Activated CD4-positive, alpha-beta memory T cell treated with anti-CD3 and anti-CD28 coated beads for 36 hours (primary cell): Measurements from ENCODE around the gene SLC17A9. TPM values are rescaled to one million over a fixed set of nuclear protein-coding genes. Genes with fewer than 3 reads are reported as not detected.

Source experiments
- CTCF ChIA-PET: fragments of 350-600 bp; sonication (Branson Sonifier 250); formaldehyde crosslinking; loops from one replicate; lab custom pipeline; 2021; ENCODE audit warnings: antibody characterized with exemption, inconsistent platforms; lab: Charles Lee
- POLR2A ChIA-PET: fragments of 350-600 bp; sonication (Branson Sonifier 250); formaldehyde crosslinking; loops from one replicate; lab custom pipeline; 2021; ENCODE audit warnings: antibody characterized with exemption; lab: Charles Lee
- DNase-seq: peaks from one replicate; pipeline ENCODE4 v3.0.0-alpha.2; 2020
- H3K27ac Mint-ChIP-seq: one replicate; pipeline ENCODE4 v1.8.0; 2021; ENCODE audit warnings: mixed read lengths
- H3K27me3 Mint-ChIP-seq: one replicate; pipeline ENCODE4 v1.8.0; 2021; ENCODE audit warnings: mixed read lengths
- H3K36me3 Mint-ChIP-seq: one replicate; pipeline ENCODE4 v1.8.0; 2021; ENCODE audit warnings: mixed read lengths
- H3K4me1 Mint-ChIP-seq: one replicate; pipeline ENCODE4 v1.8.0; 2021; ENCODE audit warnings: low read depth, mixed read lengths
- H3K4me3 Mint-ChIP-seq: one replicate; pipeline ENCODE4 v1.8.0; 2021; ENCODE audit warnings: mild to moderate bottlenecking, mixed read lengths
- H3K9me3 Mint-ChIP-seq: one replicate; pipeline ENCODE4 v1.8.0; 2021; ENCODE audit warnings: mixed read lengths
- intact Hi-C: fragments of 100-400 bp; cut with micrococcal nuclease; formaldehyde crosslinking; loops from one replicate; pipeline ENCODE4 v1.15.1; 2023
- total RNA-seq, 2 experiments: library from RNA; stranded (reverse); gene quantifications; one replicate each; pipeline ENCODE4 v1.2.3, GENCODE V29; 2021

Gene SLC17A9
- total RNA-seq, 2 experiments from 2014 or later = 9.5 to 9.7 TPM

DNA sequence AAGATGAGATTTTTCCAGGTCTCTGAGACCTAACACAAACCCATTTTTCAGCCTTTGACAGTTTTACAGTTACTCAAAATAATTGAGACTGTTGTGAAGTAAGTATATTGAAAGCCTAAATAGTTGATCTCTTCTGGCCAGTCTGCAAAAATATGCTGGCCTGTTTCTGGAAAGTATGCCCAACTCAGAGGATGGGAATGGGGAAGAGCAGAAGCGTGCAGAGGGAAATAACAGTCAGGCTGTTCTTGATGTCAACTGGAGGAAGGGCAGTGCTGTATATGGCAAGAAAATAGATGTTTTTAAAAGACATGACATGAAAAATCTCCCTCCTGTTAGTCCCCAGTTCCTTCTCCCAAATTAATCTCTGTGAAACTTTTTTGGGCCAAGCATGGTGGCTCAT lies 10.7 kb upstream of the SLC17A9 start:
- POLR2A ChIA-PET = no interaction called here
- H3K4me1 Mint-ChIP-seq = peaks cover 26% of the 10 kb centered on the region
- H3K27ac Mint-ChIP-seq = peak overlapping the region; percentile 38
- no peaks in the 10 kb centered on the region for H3K9me3 Mint-ChIP-seq
- peaks cover 38% of the 10 kb centered on the region for H3K36me3 Mint-ChIP-seq
- no peak for DNase-seq
- H3K4me3 Mint-ChIP-seq = no peak overlapping the region
- intact Hi-C loops = no loop called here
- H3K27me3 Mint-ChIP-seq = no peaks in the 10 kb centered on the region
- CTCF ChIA-PET = interaction anchor here (0.6 kb wide), 1 partner anchor 133 kb away, joined by 3 read pairs; no protein-coding TSS in a partner anchor

DNA sequence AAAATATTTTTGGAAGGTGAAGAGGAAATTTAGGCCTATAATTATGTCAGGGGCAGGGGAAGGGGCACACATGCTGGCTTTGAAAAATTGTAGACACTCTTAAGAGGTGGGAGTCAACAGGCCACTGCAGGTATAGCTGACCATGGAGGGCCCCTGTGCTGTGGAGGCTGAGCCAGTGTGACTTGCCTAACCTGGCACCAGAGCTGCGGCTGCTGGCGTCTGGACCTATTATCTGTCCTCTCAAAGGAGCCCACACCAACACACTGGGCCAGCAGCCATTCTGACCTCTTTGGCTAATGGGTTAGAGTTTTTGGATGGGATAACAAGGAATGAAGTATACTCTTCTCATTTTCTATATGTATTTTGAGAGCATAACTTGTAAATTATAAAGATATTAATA lies 10.1 kb upstream of the SLC17A9 start:
- POLR2A ChIA-PET = no interaction called here
- Mint-ChIP-seq H3K9me3 (no peaks in the 10 kb centered on the region), H3K4me1 (peaks cover 24% of the 10 kb centered on the region), H3K27me3 (no peaks in the 10 kb centered on the region), H3K36me3 (peaks cover 37% of the 10 kb centered on the region), H3K27ac (no peak overlapping the region), H3K4me3 (no peak overlapping the region)
- CTCF ChIA-PET = no interaction called here
- intact Hi-C loops = no loop called here
- no peak for DNase-seq

DNA sequence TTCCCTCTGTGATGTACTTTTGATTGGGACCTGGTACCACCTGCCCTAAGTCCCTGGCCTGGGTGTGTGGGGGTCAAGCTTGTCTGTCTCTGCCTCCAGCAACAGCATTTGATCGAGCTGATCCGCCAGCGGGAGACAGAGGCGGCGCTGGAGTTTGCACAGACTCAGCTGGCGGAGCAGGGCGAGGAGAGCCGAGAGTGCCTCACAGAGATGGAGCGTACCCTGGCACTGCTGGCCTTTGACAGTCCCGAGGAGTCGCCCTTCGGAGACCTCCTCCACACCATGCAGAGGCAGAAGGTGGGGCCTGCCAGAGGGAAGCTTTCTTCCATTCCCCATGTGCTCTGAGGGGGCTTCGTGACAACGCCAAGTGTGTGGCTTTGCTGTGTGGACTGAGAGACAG lies 9.1 kb upstream of the SLC17A9 start:
- no peak for DNase-seq
- CTCF ChIA-PET = no interaction called here
- intact Hi-C loops = no loop called here
- H3K36me3 Mint-ChIP-seq = peaks cover 44% of the 10 kb centered on the region
- no peaks in the 10 kb centered on the region for H3K9me3 Mint-ChIP-seq
- H3K27ac Mint-ChIP-seq = no peak overlapping the region
- H3K4me1 Mint-ChIP-seq = peaks cover 24% of the 10 kb centered on the region
- POLR2A ChIA-PET = no interaction called here
- H3K27me3 Mint-ChIP-seq = no peaks in the 10 kb centered on the region
- H3K4me3 Mint-ChIP-seq = no peak overlapping the region

GRCh38 chr20:62944184-62944583 lies 8.3 kb upstream of the SLC17A9 start:
- Mint-ChIP-seq H3K4me1 (peaks cover 21% of the 10 kb centered on the region), H3K4me3 (no peak overlapping the region), H3K9me3 (peaks cover 4% of the 10 kb centered on the region), H3K27ac (no peak overlapping the region), H3K27me3 (no peaks in the 10 kb centered on the region), H3K36me3 (peaks cover 49% of the 10 kb centered on the region)
- POLR2A ChIA-PET = no interaction called here
- CTCF ChIA-PET = interaction anchor here (0.6 kb wide), 1 partner anchor 24 kb away, joined by 4 read pairs; no protein-coding TSS in a partner anchor
- intact Hi-C loops = no loop called here
- DNase-seq = no peak

DNA sequence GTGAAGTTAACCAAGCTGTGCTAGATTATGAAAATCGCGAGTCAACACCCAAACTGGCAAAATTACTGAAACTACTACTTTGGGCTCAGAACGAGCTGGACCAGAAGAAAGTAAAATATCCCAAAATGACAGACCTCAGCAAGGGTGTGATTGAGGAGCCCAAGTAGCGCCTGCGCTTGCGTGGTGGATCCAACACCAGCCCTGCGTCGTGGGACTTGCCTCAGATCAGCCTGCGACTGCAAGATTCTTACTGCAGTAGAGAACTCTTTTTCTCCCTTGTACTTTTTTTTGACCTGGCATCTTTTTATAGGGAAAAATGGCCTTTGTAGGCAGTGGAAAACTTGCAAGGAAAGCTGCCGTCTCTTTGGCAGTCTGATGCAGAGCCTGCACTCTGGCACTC lies 7.8 kb upstream of the SLC17A9 start:
- intact Hi-C loops = no loop called here
- CTCF ChIA-PET = interaction anchor here (0.6 kb wide), 1 partner anchor 25 kb away, joined by 4 read pairs; no protein-coding TSS in a partner anchor
- Mint-ChIP-seq H3K9me3 (peaks cover 6% of the 10 kb centered on the region), H3K27me3 (no peaks in the 10 kb centered on the region), H3K27ac (no peak overlapping the region), H3K4me1 (peaks cover 15% of the 10 kb centered on the region), H3K36me3 (peaks cover 50% of the 10 kb centered on the region), H3K4me3 (no peak overlapping the region)
- POLR2A ChIA-PET = no interaction called here
- DNase-seq = no peak

DNA sequence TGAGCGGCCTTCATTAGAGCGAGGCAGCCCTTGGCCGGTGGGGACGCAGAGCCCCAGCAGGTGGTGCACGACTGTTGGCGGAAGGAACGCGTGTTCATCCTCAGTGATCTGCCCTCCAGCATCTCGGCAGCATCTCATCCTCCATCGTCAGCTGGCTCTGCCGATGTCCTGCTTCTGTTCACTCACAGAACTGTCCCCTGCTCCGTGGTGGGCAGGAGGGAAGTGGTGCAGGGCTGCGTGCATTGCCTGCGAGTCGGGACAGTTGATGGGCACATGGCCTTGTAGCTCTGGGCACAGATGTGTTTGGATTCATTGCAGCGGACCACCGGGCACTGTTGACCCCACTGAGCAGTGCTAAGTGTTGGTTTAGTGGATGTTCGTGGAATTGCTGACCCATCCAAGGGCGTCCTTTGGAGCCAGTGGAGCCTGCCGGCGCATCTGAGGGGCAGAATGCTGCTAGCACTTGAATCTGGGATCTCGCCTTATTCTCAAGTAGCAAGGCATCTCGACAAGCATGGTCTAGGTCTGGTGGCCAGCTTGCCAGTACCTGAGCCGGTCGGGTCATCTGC lies 6.7 kb upstream of the SLC17A9 start:
- no peaks in the 10 kb centered on the region for H3K27me3 Mint-ChIP-seq
- H3K4me1 Mint-ChIP-seq = peaks cover 8% of the 10 kb centered on the region
- ChIA-PET CTCF (no interaction called here), POLR2A (no interaction called here)
- no peak overlapping the region for H3K27ac Mint-ChIP-seq
- H3K36me3 Mint-ChIP-seq = peaks cover 51% of the 10 kb centered on the region
- no peak for DNase-seq
- peaks cover 6% of the 10 kb centered on the region for H3K9me3 Mint-ChIP-seq
- intact Hi-C loops = no loop called here
- no peak overlapping the region for H3K4me3 Mint-ChIP-seq

DNA sequence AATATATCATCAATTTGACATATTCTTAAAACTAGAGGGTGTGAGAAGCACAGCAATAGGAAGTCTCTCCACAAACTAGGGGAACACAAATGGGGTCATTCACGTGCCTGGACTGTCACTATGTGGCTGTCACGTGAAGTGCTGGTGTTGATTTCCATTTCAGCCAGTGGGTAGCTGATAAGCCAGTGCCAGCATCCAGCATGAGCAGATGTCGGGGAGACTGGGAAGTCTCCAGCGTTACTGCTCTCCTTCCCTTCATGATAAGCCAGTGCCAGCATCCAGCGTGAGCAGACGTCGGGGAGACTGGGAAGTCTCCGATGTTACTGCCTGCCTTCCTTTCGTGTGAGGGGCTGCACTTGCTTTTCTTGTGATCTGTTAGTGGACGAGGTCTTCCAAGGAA lies 5.6 kb upstream of the SLC17A9 start:
- H3K9me3 Mint-ChIP-seq = peaks cover 6% of the 10 kb centered on the region
- peaks cover under 1% of the 10 kb centered on the region for H3K4me1 Mint-ChIP-seq
- ChIA-PET CTCF (interaction anchor here (2.3 kb wide), 1 partner anchor 26 kb away, joined by 7 read pairs; no protein-coding TSS in a partner anchor), POLR2A (no interaction called here)
- DNase-seq = no peak
- H3K4me3 Mint-ChIP-seq = no peak overlapping the region
- intact Hi-C loops = no loop called here
- H3K27me3 Mint-ChIP-seq = no peaks in the 10 kb centered on the region
- H3K36me3 Mint-ChIP-seq = peaks cover 44% of the 10 kb centered on the region
- H3K27ac Mint-ChIP-seq = no peak overlapping the region

DNA sequence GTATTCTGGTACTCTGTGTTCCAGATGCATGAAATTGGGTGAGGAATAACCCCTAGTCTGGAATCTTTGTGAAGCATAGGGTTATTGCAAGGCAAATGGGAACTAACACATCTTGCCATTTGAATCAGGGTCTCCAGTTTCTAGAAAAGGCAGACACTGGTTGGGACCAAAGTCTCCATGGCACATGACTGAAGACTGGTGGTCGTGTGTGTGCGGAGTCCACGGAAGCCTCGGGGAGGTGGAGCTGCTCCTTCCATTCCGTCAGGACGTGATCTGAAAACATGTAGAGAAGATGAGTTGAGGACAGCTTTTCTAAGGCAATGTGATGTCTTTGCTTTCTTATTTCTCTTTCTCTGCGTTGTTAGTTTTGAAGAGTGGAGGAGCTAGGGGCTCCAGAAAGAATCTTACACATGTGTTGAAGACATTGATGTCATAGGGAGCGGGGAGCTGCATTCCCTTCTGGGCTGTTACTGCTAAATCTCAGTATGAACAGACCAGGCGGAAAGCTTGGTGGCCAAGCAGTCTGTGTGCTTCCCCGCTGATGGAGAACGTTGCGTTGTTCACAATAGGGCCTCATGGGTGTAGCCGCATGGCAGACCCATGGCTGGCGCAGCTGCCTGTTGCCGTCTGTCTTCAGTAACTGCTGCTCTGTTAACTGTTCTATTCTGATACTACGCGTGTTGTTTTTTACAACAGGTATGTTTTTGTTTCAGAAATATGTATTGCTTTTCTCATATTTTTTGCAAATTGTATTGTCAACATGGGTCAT lies 4.8 kb upstream of the SLC17A9 start:
- ChIA-PET POLR2A (interaction anchor here (0.8 kb wide), 1 partner anchor 9 kb away, joined by 3 read pairs; no protein-coding TSS in a partner anchor), CTCF (interaction anchor here (2.3 kb wide), 1 partner anchor 25 kb away, joined by 7 read pairs; no protein-coding TSS in a partner anchor)
- Mint-ChIP-seq H3K27ac (no peak overlapping the region), H3K27me3 (no peaks in the 10 kb centered on the region), H3K36me3 (peaks cover 39% of the 10 kb centered on the region), H3K4me1 (peaks cover 4% of the 10 kb centered on the region), H3K9me3 (peaks cover 6% of the 10 kb centered on the region), H3K4me3 (no peak overlapping the region)
- intact Hi-C loops = no loop called here
- DNase-seq = no peak

DNA sequence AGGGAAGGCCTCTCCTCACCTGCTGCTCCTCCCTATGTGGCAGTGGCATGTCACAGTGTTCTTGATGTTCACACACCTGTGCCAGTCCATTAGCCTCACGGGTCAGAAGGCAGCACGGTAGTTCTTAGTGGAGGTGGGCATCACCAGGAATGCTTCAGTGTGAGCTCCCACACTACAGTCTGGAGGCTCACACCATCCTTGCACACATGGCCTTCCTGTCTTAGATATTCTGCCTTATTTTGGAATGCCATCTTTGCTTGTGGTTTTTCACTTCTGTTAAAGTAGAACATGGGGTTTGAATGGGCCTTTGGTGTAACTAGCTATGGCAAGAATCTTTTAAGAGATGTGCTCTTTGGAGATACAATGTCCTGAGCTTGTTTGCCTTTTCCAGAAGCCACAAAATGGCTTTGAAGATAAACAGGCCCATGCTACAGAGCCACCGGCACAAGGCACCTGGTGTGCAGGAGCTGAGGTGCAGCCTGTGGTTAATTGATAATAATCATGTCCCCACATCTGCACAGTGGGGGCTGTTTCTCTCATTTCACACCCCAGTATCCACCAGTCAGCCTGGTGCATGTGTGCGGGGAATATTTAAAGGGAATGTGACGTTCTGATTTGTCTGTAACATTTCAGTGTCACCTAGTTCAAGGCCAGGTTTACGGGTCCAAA lies 3.2 kb upstream of the SLC17A9 start:
- intact Hi-C loops = no loop called here
- ChIA-PET CTCF (interaction anchor here (1.4 kb wide), 1 partner anchor 42 kb away, joined by 3 read pairs; no protein-coding TSS in a partner anchor), POLR2A (no interaction called here)
- Mint-ChIP-seq H3K27ac (no peak overlapping the region), H3K36me3 (peaks cover 30% of the 10 kb centered on the region), H3K4me3 (no peak overlapping the region), H3K9me3 (peaks cover 6% of the 10 kb centered on the region), H3K4me1 (peaks cover 15% of the 10 kb centered on the region), H3K27me3 (no peaks in the 10 kb centered on the region)
- no peak for DNase-seq

DNA sequence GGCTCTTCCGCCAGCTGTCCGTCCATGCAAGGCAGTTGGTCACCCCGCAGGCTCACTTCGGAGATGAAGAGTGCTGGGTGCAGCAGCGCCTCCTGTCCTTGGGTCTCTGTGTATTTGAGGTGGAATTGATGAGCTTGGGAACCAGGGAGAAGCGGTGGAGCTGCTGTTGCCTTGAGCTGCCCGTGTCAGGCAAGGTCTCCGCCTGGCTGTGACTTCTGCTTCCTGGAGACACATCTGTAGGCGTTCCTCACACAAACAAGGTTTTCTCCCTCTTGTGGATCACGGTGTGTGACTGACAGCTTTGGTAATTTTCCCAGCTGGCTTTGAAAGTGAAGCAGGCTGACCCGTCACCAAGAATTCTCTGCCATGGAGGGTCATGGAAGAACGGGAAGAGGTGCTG lies 2.5 kb upstream of the SLC17A9 start:
- peaks cover 19% of the 10 kb centered on the region for H3K4me1 Mint-ChIP-seq
- no peak overlapping the region for H3K4me3 Mint-ChIP-seq
- H3K27me3 Mint-ChIP-seq = no peaks in the 10 kb centered on the region
- H3K36me3 Mint-ChIP-seq = peaks cover 23% of the 10 kb centered on the region
- no peak for DNase-seq
- H3K27ac Mint-ChIP-seq = no peak overlapping the region
- ChIA-PET POLR2A (no interaction called here), CTCF (interaction anchor here (0.9 to 1.4 kb wide), 2 partner anchors 23 to 43 kb away, joined by 3 to 4 read pairs; no protein-coding TSS in a partner anchor)
- peaks cover 6% of the 10 kb centered on the region for H3K9me3 Mint-ChIP-seq
- intact Hi-C loops = no loop called here

- Mint-ChIP-seq H3K4me1 (peaks cover 19% of the 10 kb centered on the region), H3K9me3 (peaks cover 6% of the 10 kb centered on the region), H3K4me3 (no peak overlapping the region), H3K27me3 (no peaks in the 10 kb centered on the region), H3K36me3 (peaks cover 23% of the 10 kb centered on the region), H3K27ac (no peak overlapping the region)
- DNase-seq = no peak
- ChIA-PET CTCF (interaction anchor here (0.9 kb wide), 1 partner anchor 22 kb away, joined by 4 read pairs; no protein-coding TSS in a partner anchor), POLR2A (no interaction called here)
- intact Hi-C loops = no loop called here
Measured at GRCh38 chr20:62950741-62951140, 1.8 kb upstream of the SLC17A9 start.
